ENCODE measurements around the gene CDK16. TPM values are rescaled to one million over a fixed set of nuclear protein-coding genes. Genes with fewer than 3 reads are reported as not detected.
A peak's percentile ranks its signal among the peaks of the same experiment; 100 is the strongest.

The CDK16 gene
- total RNA-seq, 1 donor from 2014 or later: 59.2 TPM

DNA sequence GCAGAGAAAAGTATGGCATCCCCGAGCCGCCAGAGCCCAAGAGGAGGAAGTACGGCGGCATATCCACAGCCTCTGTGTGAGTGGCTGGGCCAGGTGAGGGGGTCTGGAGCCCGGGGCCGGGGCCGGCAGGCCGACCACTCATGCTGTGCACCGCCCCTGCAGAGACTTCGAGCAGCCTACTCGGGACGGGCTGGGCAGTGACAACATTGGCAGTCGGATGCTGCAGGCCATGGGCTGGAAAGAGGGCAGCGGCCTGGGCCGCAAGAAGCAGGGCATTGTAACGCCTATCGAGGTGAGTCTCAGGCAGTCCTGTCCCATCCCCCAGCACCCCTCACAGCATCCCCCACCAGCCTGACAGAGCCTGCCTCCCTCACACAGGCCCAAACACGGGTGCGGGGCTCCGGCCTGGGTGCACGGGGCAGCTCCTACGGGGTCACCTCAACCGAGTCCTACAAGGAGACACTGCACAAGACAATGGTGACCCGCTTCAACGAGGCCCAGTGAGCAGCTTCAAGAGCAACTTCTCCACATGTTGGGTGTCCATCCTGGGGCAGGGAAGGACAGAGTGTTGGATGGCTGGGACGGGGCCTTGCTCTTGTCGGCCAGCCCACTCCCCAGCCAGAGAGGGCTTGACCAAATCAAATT lies 32.3 kb upstream of the CDK16 start:
- no peak for DNase-seq
- intact Hi-C loops (cut with DNase I): no loop called here

GRCh38 chrX:47187106-47187677 lies 31.3 kb upstream of the CDK16 start:
- DNase-seq (no peak), ATAC-seq (no peak)
- intact Hi-C loops (cut with DNase I): no loop called here
- H3K27ac ChIP-seq: no peak overlapping the region
- no peak overlapping the region for H3K4me3 ChIP-seq
- TF ChIP-seq CTCF (IDR thresholded peaks at IDR 0.05): no peak
- H3K36me3 ChIP-seq: peaks cover 46% of the 10 kb centered on the region
- H3K27me3 ChIP-seq (ENCODE audit: low read depth): no peaks in the 10 kb centered on the region
- no peaks in the 10 kb centered on the region for H3K4me1 ChIP-seq
- H3K9me3 ChIP-seq: no peaks in the 10 kb centered on the region

More for the DNA sequence above, 32.3 kb upstream of the CDK16 start:
- Histone ChIP-seq H3K27me3 (ENCODE audit: low read depth) (no peaks in the 10 kb centered on the region), H3K36me3 (peaks cover 56% of the 10 kb centered on the region), H3K27ac (no peak overlapping the region), H3K4me1 (no peaks in the 10 kb centered on the region), H3K9me3 (no peaks in the 10 kb centered on the region), H3K4me3 (no peak overlapping the region)
- TF ChIP-seq CTCF (IDR thresholded peaks at IDR 0.05): no peak
- ATAC-seq: no peak

DNA sequence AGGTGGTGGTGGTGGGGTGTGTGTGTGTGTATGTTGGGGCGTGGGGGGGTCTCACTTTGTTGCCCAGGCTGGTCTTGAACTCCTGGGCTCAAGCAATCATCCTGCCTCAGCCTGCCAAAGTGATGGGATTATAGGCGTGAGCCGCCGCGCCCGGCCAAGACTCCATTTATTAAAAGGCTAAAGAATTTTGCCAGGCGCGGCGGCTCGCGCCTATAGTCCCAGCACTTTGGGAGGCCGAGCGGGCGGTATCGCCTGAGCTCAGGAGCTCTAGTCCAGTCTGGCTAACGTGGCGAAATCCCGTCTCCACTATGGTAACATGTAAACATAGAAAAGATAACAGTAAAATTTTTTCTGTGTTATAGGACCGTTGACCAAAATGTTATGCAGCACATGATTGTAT lies 28.6 kb upstream of the CDK16 start:
- no peak for ATAC-seq
- no peak for TF ChIP-seq CTCF (IDR thresholded peaks at IDR 0.05)
- Histone ChIP-seq H3K4me3 (no peak overlapping the region), H3K4me1 (peaks cover 8% of the 10 kb centered on the region), H3K27me3 (ENCODE audit: low read depth) (no peaks in the 10 kb centered on the region), H3K36me3 (peaks cover 23% of the 10 kb centered on the region), H3K27ac (no peak overlapping the region), H3K9me3 (no peaks in the 10 kb centered on the region)
- no peak for DNase-seq
- intact Hi-C loops (cut with DNase I): no loop called here

DNA sequence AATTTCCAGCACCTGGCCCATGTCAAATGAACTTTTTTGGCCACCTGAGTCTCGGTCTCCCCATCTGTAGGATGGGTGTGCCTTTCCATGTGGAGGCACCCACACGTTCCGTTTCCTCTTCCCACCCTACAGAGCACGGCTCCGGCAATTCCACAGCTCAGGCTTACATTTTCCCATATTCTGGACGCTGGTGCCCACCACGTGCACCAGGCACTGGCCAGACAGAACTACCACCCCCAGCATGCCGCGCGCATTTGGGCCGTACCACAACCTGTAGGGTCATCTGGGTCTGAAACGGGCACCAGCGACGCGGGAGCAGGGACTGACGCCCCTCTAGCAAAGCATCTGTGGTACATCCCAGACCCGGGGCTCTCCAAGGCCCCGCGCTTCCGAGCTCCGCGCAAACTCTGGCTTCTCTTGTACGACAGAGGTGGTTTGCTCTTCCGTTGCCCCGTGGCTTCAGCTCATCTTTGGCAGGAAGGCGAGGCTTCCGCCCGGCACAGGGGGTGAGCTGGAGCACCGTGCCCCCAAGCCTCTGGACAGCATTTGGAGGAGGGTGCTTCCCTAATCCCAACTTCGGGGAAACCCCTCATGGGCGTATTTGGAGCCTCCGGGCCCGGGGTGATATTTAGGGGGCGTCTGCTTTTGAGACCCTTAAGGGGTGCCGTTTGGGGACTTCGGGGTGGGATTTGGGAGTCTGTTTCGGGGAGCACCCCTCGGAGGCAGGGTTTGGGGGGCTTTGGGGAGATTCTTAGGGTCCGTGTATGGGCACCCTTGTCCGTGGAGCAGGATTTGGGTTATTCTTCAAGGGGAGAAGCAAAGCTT lies 27.8 kb upstream of the CDK16 start:
- peaks cover 15% of the 10 kb centered on the region for H3K4me1 ChIP-seq
- no peaks in the 10 kb centered on the region for H3K9me3 ChIP-seq
- H3K36me3 ChIP-seq: peaks cover 16% of the 10 kb centered on the region
- peak overlapping the region; percentile 65 for H3K4me3 ChIP-seq
- peak overlapping the region; percentile 64 for H3K27ac ChIP-seq
- no peak for TF ChIP-seq CTCF (IDR thresholded peaks at IDR 0.05)
- H3K27me3 ChIP-seq (ENCODE audit: low read depth): no peaks in the 10 kb centered on the region
- ATAC-seq (peak; percentile 85 to 94), DNase-seq (peak; percentile 88)
- intact Hi-C loops (cut with DNase I): no loop called here

- H3K27me3 ChIP-seq (ENCODE audit: low read depth): no peaks in the 10 kb centered on the region
- H3K4me1 ChIP-seq: peaks cover 22% of the 10 kb centered on the region
- peak in 1 of 2 donors; percentile 4 for ATAC-seq
- H3K9me3 ChIP-seq: no peaks in the 10 kb centered on the region
- no peak for TF ChIP-seq CTCF (IDR thresholded peaks at IDR 0.05)
- intact Hi-C loops (cut with DNase I): no loop called here
- H3K4me3 ChIP-seq: peak overlapping the region; percentile 65
- DNase-seq: no peak
- peaks cover 9% of the 10 kb centered on the region for H3K36me3 ChIP-seq
- H3K27ac ChIP-seq: no peak overlapping the region
Measured at GRCh38 chrX:47191331-47191730, 27.1 kb upstream of the CDK16 start.
